ENCODE results near the gene SPG11. TPM values are rescaled to one million over a fixed set of nuclear protein-coding genes. Genes with fewer than 3 reads are reported as not detected.
"Not testable (repeated sequence)": the region's sequence is repeated elsewhere in the genome, so short reads cannot be mapped to it uniquely, and the experiment has no call there.

SPG11 gene
- total RNA-seq, 1 experiment from 2014 or later = 65.1 TPM

DNA sequence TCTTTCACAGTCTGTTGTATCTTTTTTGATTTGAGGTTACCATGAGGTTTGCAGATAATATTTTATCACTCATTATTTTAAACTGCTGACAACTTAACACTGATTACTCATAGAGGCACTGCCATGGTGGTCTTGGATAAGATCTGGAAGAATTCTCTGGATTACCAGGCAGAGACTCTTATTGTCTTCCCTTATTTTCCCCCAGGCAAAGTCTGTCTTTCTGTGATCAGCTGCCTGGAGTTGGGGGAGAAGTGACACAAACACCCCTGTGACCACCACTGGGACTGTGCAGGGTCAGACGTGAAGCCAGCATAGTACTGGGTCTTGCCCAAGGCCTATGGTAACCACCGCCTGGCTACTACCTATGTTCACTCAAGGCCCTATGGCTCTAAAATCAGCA lies 42.9 kb upstream of the SPG11 start:
- POLR2A ChIA-PET = interaction anchor here (1.2 to 2.8 kb wide), 3 partner anchors 12 to 43 kb away, joined by 5 to 12 read pairs (median 10); partner anchors contain the start of gene SPG11
- Mint-ChIP-seq H3K36me3 (ENCODE audit: insufficient read depth, unreplicated experiment) (peaks cover 4% of the 10 kb centered on the region), H3K27ac (ENCODE audit: low read depth, unreplicated experiment) (no peak overlapping the region), H3K9me3 (ENCODE audit: unreplicated experiment) (no peaks in the 10 kb centered on the region), H3K27me3 (ENCODE audit: insufficient read depth, unreplicated experiment) (no peaks in the 10 kb centered on the region), H3K4me3 (ENCODE audit: unreplicated experiment) (no peak overlapping the region), H3K4me1 (ENCODE audit: insufficient read depth, unreplicated experiment) (no peaks in the 10 kb centered on the region)
- TF ChIP-seq CTCF (IDR thresholded peaks at IDR 0.05; ENCODE audit: unreplicated experiment) = no peak
- no TSS peak for BruUV-seq (replicated peaks)
- intact Hi-C loops (cut with micrococcal nuclease) = no loop called here
- CTCF ChIA-PET = interaction anchor here (0.7 to 3.0 kb wide), 3 partner anchors 31 to 135 kb away, joined by 3 to 15 read pairs (median 3); partner anchors contain the start of gene SPG11
- DNase-seq (ENCODE audit: unreplicated experiment) = no peak

DNA sequence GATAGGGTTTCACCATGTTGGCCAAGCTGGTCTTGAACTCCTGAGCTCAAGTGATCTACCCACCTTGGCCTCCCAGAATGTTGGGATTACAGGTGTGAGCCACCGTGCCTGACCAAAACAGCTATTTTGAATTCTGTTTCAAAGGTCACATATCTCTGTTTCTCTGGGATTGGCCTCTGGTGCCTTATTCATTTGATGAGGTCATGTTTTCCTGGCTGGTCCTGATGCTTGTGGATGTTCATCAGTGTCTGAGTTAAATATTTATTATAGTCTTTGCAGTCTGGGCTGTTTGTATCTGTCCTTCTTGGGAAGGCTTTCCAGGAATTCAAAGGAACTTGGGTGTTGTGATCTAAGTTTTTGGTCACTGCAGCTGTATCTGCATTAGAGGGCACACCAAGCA lies 42.5 kb upstream of the SPG11 start:
- intact Hi-C loops (cut with micrococcal nuclease) = no loop called here
- no TSS peak for BruUV-seq (replicated peaks)
- ChIA-PET POLR2A (interaction anchor here (0.6 to 2.2 kb wide), 3 partner anchors 13 to 42 kb away, joined by 3 to 12 read pairs (median 5); partner anchors contain the start of gene SPG11), CTCF (interaction anchor here (0.9 to 3.0 kb wide), 3 partner anchors 31 to 148 kb away, joined by 3 to 15 read pairs (median 4); partner anchors contain the start of gene SPG11)
- no peaks in the 10 kb centered on the region for H3K9me3 Mint-ChIP-seq (ENCODE audit: unreplicated experiment)
- H3K4me3 Mint-ChIP-seq (ENCODE audit: unreplicated experiment) = no peak overlapping the region
- TF ChIP-seq CTCF (IDR thresholded peaks at IDR 0.05; ENCODE audit: unreplicated experiment) = no peak
- no peaks in the 10 kb centered on the region for H3K27me3 Mint-ChIP-seq (ENCODE audit: insufficient read depth, unreplicated experiment)
- H3K4me1 Mint-ChIP-seq (ENCODE audit: insufficient read depth, unreplicated experiment) = no peaks in the 10 kb centered on the region
- no peak for DNase-seq (ENCODE audit: unreplicated experiment)
- no peaks in the 10 kb centered on the region for H3K36me3 Mint-ChIP-seq (ENCODE audit: insufficient read depth, unreplicated experiment)
- no peak overlapping the region for H3K27ac Mint-ChIP-seq (ENCODE audit: low read depth, unreplicated experiment)

- H3K9me3 Mint-ChIP-seq (ENCODE audit: unreplicated experiment); BruUV-seq (replicated peaks); intact Hi-C loops (cut with micrococcal nuclease); H3K27ac Mint-ChIP-seq (ENCODE audit: low read depth, unreplicated experiment); DNase-seq (ENCODE audit: unreplicated experiment); H3K36me3 Mint-ChIP-seq (ENCODE audit: insufficient read depth, unreplicated experiment); H3K4me1 Mint-ChIP-seq (ENCODE audit: insufficient read depth, unreplicated experiment); H3K4me3 Mint-ChIP-seq (ENCODE audit: unreplicated experiment): not testable (repeated sequence)
- ChIA-PET CTCF (interaction anchor here (0.5 to 0.9 kb wide), 3 partner anchors 11 to 85 kb away, joined by 3 to 4 read pairs (median 3); partner anchors contain the start of gene SPG11), POLR2A (interaction anchor here (0.9 kb wide), 1 partner anchor 8 kb away, joined by 3 read pairs; no protein-coding TSS in a partner anchor)
- H3K27me3 Mint-ChIP-seq (ENCODE audit: insufficient read depth, unreplicated experiment) = peaks cover 33% of the 10 kb centered on the region
These were observed 37.2 kb upstream of the SPG11 start for GRCh38 chr15:44700676-44701075.

DNA sequence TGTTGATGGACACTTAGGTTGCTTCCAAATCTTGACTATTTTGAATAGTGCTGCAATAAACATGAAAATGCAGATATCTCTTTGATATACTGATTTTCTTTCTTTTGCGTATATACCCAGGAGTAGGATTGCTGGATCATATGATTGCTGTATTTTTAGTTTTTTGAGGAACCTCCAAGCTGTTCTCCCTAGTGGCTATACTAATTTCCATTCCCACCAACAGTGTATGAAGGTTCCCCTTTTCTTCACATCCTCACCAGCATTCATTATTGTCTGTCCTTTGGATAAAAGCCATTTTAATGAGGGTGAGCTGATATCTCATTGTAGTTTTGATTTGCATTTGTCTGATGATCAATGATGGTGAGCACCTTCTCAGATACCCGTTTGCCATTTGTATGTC lies 35.2 kb upstream of the SPG11 start:
- H3K36me3 Mint-ChIP-seq (ENCODE audit: insufficient read depth, unreplicated experiment) = no peaks in the 10 kb centered on the region
- no peak overlapping the region for H3K4me3 Mint-ChIP-seq (ENCODE audit: unreplicated experiment)
- ChIA-PET CTCF (interaction anchor here (0.6 to 1.0 kb wide), 2 partner anchors 10 to 39 kb away, joined by 5 read pairs; no protein-coding TSS in a partner anchor), POLR2A (interaction anchor here (1.0 to 1.6 kb wide), 4 partner anchors 9 to 35 kb away, joined by 3 to 4 read pairs (median 4); partner anchors contain the start of genes B2M, PATL2 and SPG11)
- H3K4me1 Mint-ChIP-seq (ENCODE audit: insufficient read depth, unreplicated experiment) = no peaks in the 10 kb centered on the region
- H3K9me3 Mint-ChIP-seq (ENCODE audit: unreplicated experiment) = no peaks in the 10 kb centered on the region
- DNase-seq (ENCODE audit: unreplicated experiment) = no peak
- BruUV-seq (replicated peaks) = no TSS peak
- peaks cover 40% of the 10 kb centered on the region for H3K27me3 Mint-ChIP-seq (ENCODE audit: insufficient read depth, unreplicated experiment)
- no peak for TF ChIP-seq CTCF (IDR thresholded peaks at IDR 0.05; ENCODE audit: unreplicated experiment)
- no peak overlapping the region for H3K27ac Mint-ChIP-seq (ENCODE audit: low read depth, unreplicated experiment)
- intact Hi-C loops (cut with micrococcal nuclease) = no loop called here
